HG02678 (cell line): Measurements from ENCODE around the gene ZCCHC17.

Source experiments
- ATAC-seq: cut with Tn5 transposase; IDR thresholded peaks from one replicate; pipeline ENCODE4 v1.9.1; 2021; ENCODE audit warnings: mild to moderate bottlenecking, moderate library complexity; ENCODE audit not compliant: unreplicated experiment

Gene ZCCHC17

GRCh38 chr1:31389616-31390015 is 92.8 kb downstream of the ZCCHC17 start:
- no peak for ATAC-seq

GRCh38 chr1:31390071-31390470 is 93.2 kb downstream of the ZCCHC17 start:
- no peak for ATAC-seq

- no peak for ATAC-seq
Observed at GRCh38 chr1:31393463-31393862, 96.6 kb downstream of the ZCCHC17 start.

- peak; percentile 69 for ATAC-seq
Observed at GRCh38 chr1:31394584-31395193, 97.9 kb downstream of the ZCCHC17 start.

GRCh38 chr1:31396633-31397351 is 100.0 kb downstream of the ZCCHC17 start:
- ATAC-seq: no peak

- no peak for ATAC-seq
Observed at GRCh38 chr1:31397360-31398095, 100.7 kb downstream of the ZCCHC17 start.

- ATAC-seq: no peak
Observed at GRCh38 chr1:31398246-31398645, 101.4 kb downstream of the ZCCHC17 start.

- ATAC-seq: no peak
Observed at GRCh38 chr1:31399976-31400375, 103.1 kb downstream of the ZCCHC17 start.

- ATAC-seq: no peak
Observed at GRCh38 chr1:31400393-31400792, 103.6 kb downstream of the ZCCHC17 start.

GRCh38 chr1:31401241-31401640 is 104.4 kb downstream of the ZCCHC17 start:
- no peak for ATAC-seq

- no peak for ATAC-seq
Observed at GRCh38 chr1:31405578-31406245, 108.9 kb downstream of the ZCCHC17 start.

GRCh38 chr1:31407029-31407626 is 110.3 kb downstream of the ZCCHC17 start:
- no peak for ATAC-seq

- ATAC-seq: no peak
Observed at GRCh38 chr1:31408788-31409318, 112.0 kb downstream of the ZCCHC17 start.

- no peak for ATAC-seq
Observed at GRCh38 chr1:31409946-31410858, 113.4 kb downstream of the ZCCHC17 start.

- no peak for ATAC-seq
Observed at GRCh38 chr1:31410871-31411270, 114.0 kb downstream of the ZCCHC17 start.

- no peak for ATAC-seq
Observed at GRCh38 chr1:31412205-31412604, 115.4 kb downstream of the ZCCHC17 start.

- peak; percentile 54 for ATAC-seq
Observed at GRCh38 chr1:31412732-31413404, 116.0 kb downstream of the ZCCHC17 start, which contains the start of gene SERINC2. SERINC2 (plus strand) TSS chr1:31413213; CDS start chr1:31413266, 53 bp downstream.

GRCh38 chr1:31413405-31414001 is 116.7 kb downstream of the ZCCHC17 start:
- peak; percentile 20 for ATAC-seq
